Fibroblast of mammary gland (primary cell): ENCODE results near the gene NNT.
A peak's percentile ranks its signal among the peaks of the same experiment; 100 is the strongest.

Experiments
- DNase-seq: peaks from one replicate; pipeline ENCODE4 v3.0.0-alpha.2; 2010; ENCODE audit warnings: low read depth
- H3K4me3 ChIP-seq: 2 replicates; pipeline ENCODE4 v1.5.1; 2011; ENCODE audit warnings: low read depth, mild to moderate bottlenecking, low read length, moderate library complexity; ENCODE audit not compliant: control insufficient read depth
- CTCF ChIP-seq: conservative IDR thresholded peaks from 2 replicates; pipeline ENCODE4 v1.5.1; 2011; ENCODE audit warnings: low read depth, low read length, inconsistent platforms; ENCODE audit not compliant: control insufficient read depth, insufficient read depth

Gene NNT

DNA sequence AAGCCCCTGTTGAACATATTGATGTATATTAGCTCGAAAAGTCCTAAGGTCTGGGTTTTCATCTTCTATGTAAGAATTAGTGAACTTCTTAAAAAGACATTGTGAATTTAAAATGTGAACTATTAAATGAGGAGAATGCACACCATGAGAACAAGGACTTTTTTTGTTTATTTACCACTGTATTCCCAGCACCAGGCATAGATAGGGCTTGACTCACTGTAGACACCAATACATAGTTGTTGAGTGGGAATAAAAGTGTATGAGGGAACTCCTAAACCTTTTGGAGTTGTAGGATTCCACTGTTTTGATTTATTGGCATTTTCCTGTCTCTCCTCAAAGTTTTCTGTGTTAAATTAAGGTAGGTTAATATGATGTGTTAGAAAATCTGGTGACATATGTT is 40.3 kb downstream of the NNT start:
- no peak for TF ChIP-seq CTCF
- no peak overlapping the region for H3K4me3 ChIP-seq
- DNase-seq = no peak

DNA sequence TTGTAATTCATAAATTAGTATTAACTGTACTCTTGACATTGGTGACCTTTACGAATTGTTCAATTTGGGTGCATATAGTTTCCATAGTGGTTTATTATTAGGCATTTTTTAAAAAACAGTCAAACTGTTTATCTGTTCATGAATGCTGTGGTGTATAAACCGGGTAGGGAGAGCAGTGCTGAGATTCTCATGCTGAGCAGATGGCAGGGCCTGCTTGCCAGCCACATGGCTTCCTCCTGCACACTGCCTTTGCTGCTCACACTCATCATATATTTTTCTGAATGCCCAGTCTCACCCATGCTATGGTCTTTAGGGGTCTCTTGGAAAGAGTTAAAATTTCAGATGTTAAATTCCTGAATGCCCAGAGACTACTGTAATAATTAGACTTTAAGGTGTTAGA is 40.8 kb downstream of the NNT start:
- DNase-seq = no peak
- H3K4me3 ChIP-seq = no peak overlapping the region
- no peak for TF ChIP-seq CTCF

DNA sequence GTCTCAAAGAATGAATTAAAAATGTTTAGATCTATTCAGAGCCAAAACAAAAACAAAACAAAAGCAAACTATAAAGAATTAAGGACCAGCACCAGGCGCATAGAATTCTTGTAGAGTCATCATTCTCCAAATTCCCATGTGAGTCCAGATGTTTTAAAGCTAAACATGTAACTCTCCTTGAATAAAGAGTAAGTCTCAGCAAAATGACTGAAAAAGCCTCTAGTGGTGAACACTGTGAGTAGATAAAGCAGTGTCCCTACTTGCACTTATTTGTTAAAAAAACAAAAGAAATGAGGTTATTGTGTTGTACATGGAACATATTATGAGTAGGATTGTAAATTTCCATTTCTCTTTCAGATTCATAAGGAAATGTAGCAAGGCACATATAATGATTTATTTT is 44.0 kb downstream of the NNT start:
- no peak overlapping the region for H3K4me3 ChIP-seq
- DNase-seq = peak; percentile 69
- TF ChIP-seq CTCF = peak; percentile 40

DNA sequence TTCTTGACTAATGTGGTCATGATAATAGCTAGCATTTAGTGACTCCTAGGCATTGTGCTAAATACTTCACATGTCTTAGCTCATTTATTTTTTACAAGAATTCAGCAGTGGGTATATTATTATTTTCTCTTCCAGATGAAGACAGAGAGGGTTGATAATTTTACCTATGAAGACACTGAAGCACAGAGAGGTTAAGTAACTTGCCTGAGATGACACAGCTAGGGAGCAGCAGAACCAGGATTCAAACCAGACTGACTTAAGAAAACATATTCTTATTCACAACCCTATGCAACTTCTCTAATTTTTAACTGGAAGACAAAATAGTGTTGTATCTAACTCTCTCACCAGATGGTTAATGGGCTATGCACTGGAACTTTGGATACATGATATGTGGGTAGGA is 44.8 kb downstream of the NNT start:
- no peak overlapping the region for H3K4me3 ChIP-seq
- TF ChIP-seq CTCF = no peak
- DNase-seq = no peak

DNA sequence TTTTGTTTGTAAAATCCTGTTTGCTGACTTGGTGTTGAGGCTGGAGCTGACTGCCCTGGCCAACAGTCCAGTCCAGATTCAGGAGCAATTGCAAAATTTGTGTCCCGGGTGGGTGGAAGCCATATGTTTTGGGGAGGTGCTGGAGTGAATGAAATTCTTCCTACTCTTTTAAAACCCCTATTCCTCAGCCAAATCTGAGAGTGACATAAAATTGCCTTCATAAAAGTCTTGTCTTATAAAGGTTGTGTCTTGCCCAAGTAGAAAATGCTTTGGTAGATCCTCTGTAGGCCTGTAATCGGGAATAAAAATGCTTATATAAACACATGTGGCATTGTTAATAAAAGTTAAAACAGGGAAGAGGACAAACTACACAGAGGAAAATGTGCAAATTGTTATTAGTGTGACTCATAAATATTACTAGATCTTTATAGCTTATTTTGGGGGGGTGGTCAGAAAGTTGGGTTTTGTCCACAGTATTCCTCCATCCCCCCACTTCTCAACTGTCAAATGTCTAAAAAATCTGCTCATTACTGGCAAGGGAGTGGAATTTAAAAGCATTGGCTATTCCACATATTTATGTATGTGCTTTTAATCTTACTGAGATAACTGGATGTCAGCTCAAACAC is 45.6 kb downstream of the NNT start:
- peak; percentile 70 for DNase-seq
- no peak overlapping the region for H3K4me3 ChIP-seq
- no peak for TF ChIP-seq CTCF

GRCh38 chr5:43649256-43649655 is 46.3 kb downstream of the NNT start:
- no peak for TF ChIP-seq CTCF
- no peak overlapping the region for H3K4me3 ChIP-seq
- DNase-seq = peak; percentile 92
